SK-N-SH treated with all-trans-retinoic acid at 6 μM for 48 hours (cell line): Measurements from ENCODE around the gene SEPTIN1.

Source experiments
- ATAC-seq: fragments of 200-7000 bp; cut with Tn5 transposase; 3 replicates; pipeline ENCODE4 v1.9.1; 2020; ENCODE audit warnings: mild to moderate bottlenecking, moderate library complexity
- ARNTL ChIP-seq: fragments of 450-650 bp; formaldehyde crosslinking; IDR thresholded peaks from 2 replicates; pipeline ENCODE4 v1.5.0; 2020; ENCODE audit warnings: low read depth, mild to moderate bottlenecking, moderate library complexity, borderline replicate concordance
- BACH2 ChIP-seq: fragments of 250-450 bp; sonication (Bioruptor Pico); IDR thresholded peaks from 2 replicates; pipeline ENCODE4 v1.9.0; 2021; ENCODE audit warnings: mild to moderate bottlenecking, borderline replicate concordance
- CSDC2 ChIP-seq: fragments of 250-450 bp; sonication (Bioruptor Pico); IDR thresholded peaks from 2 replicates; pipeline ENCODE4 v1.5.0; 2020; ENCODE audit warnings: mild to moderate bottlenecking, moderate library complexity
- CSRNP3 ChIP-seq: fragments of 250-450 bp; sonication (Bioruptor Pico); IDR thresholded peaks from 2 replicates; pipeline ENCODE4 v1.5.1; 2021; ENCODE audit warnings: mild to moderate bottlenecking, moderate library complexity
- ESRRG ChIP-seq: fragments of 250-450 bp; sonication (Bioruptor Pico); IDR thresholded peaks from 2 replicates; pipeline ENCODE4 v1.6.1; 2021; ENCODE audit warnings: mild to moderate bottlenecking
- GLIS3 ChIP-seq: fragments of 250-450 bp; sonication (Bioruptor Pico); IDR thresholded peaks from 2 replicates; pipeline ENCODE4 v1.5.0; 2020; ENCODE audit warnings: mild to moderate bottlenecking, moderate library complexity
- ISL1 ChIP-seq: fragments of 250-450 bp; sonication (Bioruptor Pico); IDR thresholded peaks from 2 replicates; pipeline ENCODE4 v2.1.2; 2022; ENCODE audit warnings: mild to moderate bottlenecking, moderate library complexity
- OSR1 ChIP-seq: fragments of 250-450 bp; sonication (Bioruptor Pico); IDR thresholded peaks from 2 replicates; pipeline ENCODE4 v1.8.0; 2022; ENCODE audit warnings: moderate library complexity, mild to moderate bottlenecking, inconsistent platforms
- POU6F1 ChIP-seq: fragments of 250-450 bp; sonication (Bioruptor Pico); IDR thresholded peaks from 2 replicates; pipeline ENCODE4 v1.8.0; 2021; ENCODE audit warnings: low read depth, mild to moderate bottlenecking, moderate library complexity, borderline replicate concordance
- PPARA ChIP-seq: fragments of 250-450 bp; sonication (Bioruptor Pico); IDR thresholded peaks from 2 replicates; pipeline ENCODE4 v1.5.0; 2020; ENCODE audit warnings: mild to moderate bottlenecking, borderline replicate concordance
- RARB ChIP-seq: fragments of 250-450 bp; sonication (Bioruptor Pico); IDR thresholded peaks from 2 replicates; pipeline ENCODE4 v1.8.0; 2021; ENCODE audit warnings: mild to moderate bottlenecking, moderate library complexity
- SNAI2 ChIP-seq: fragments of 250-450 bp; sonication (Bioruptor Pico); IDR thresholded peaks from 2 replicates; pipeline ENCODE4 v1.5.0; 2020; ENCODE audit warnings: mild to moderate bottlenecking, moderate library complexity
- TCF4 ChIP-seq: fragments of 250-450 bp; sonication (Bioruptor Pico); IDR thresholded peaks from 2 replicates; pipeline ENCODE4 v1.8.0; 2021; ENCODE audit warnings: mild to moderate bottlenecking, moderate library complexity, borderline replicate concordance
- TOX ChIP-seq: fragments of 250-450 bp; sonication (Bioruptor Pico); IDR thresholded peaks from 2 replicates; pipeline ENCODE4 v1.8.0; 2021; ENCODE audit warnings: mild to moderate bottlenecking, moderate library complexity, borderline replicate concordance
- TSHZ2 ChIP-seq: fragments of 250-450 bp; sonication (Bioruptor Pico); IDR thresholded peaks from 2 replicates; pipeline ENCODE4 v1.5.0; 2020; ENCODE audit warnings: mild to moderate bottlenecking, moderate library complexity
- ZC3H10 ChIP-seq: fragments of 250-450 bp; sonication (Bioruptor Pico); IDR thresholded peaks from 2 replicates; pipeline ENCODE4 v1.5.1; 2021; ENCODE audit warnings: mild to moderate bottlenecking, moderate library complexity
- ZFP3 ChIP-seq: fragments of 250-450 bp; sonication (Bioruptor Pico); IDR thresholded peaks from 2 replicates; pipeline ENCODE4 v1.5.0; 2020; ENCODE audit warnings: mild to moderate bottlenecking, moderate library complexity
- ZFP30 ChIP-seq: fragments of 450-650 bp; formaldehyde crosslinking; IDR thresholded peaks from 2 replicates; pipeline ENCODE4 v1.5.0; 2022; ENCODE audit warnings: mild to moderate bottlenecking, moderate library complexity
- ZNF565 ChIP-seq: fragments of 450-650 bp; formaldehyde crosslinking; conservative IDR thresholded peaks from 2 replicates; pipeline ENCODE4 v1.5.0; 2020; ENCODE audit warnings: low read depth, mild to moderate bottlenecking, moderate library complexity
- ZNF70 ChIP-seq: fragments of 450-650 bp; formaldehyde crosslinking; IDR thresholded peaks from 2 replicates; pipeline ENCODE4 v1.5.0; 2020; ENCODE audit warnings: mild to moderate bottlenecking, moderate library complexity
- ZNF8 ChIP-seq: fragments of 450-650 bp; formaldehyde crosslinking; IDR thresholded peaks from 2 replicates; pipeline ENCODE4 v1.5.0; 2020; ENCODE audit warnings: mild to moderate bottlenecking, moderate library complexity
- TF ChIP-seq, protein P1 (sequence below): fragments of 250-450 bp; sonication (Bioruptor Pico); IDR thresholded peaks from 2 replicates; pipeline ENCODE4 v1.5.1; 2020; ENCODE audit warnings: low read depth, mild to moderate bottlenecking, moderate library complexity
- TF ChIP-seq, protein P2 (sequence below): fragments of 250-450 bp; sonication (Bioruptor Pico); IDR thresholded peaks from 2 replicates; pipeline ENCODE4 v1.8.0; 2020; ENCODE audit warnings: mild to moderate bottlenecking, moderate library complexity, borderline replicate concordance

SEPTIN1 gene

DNA sequence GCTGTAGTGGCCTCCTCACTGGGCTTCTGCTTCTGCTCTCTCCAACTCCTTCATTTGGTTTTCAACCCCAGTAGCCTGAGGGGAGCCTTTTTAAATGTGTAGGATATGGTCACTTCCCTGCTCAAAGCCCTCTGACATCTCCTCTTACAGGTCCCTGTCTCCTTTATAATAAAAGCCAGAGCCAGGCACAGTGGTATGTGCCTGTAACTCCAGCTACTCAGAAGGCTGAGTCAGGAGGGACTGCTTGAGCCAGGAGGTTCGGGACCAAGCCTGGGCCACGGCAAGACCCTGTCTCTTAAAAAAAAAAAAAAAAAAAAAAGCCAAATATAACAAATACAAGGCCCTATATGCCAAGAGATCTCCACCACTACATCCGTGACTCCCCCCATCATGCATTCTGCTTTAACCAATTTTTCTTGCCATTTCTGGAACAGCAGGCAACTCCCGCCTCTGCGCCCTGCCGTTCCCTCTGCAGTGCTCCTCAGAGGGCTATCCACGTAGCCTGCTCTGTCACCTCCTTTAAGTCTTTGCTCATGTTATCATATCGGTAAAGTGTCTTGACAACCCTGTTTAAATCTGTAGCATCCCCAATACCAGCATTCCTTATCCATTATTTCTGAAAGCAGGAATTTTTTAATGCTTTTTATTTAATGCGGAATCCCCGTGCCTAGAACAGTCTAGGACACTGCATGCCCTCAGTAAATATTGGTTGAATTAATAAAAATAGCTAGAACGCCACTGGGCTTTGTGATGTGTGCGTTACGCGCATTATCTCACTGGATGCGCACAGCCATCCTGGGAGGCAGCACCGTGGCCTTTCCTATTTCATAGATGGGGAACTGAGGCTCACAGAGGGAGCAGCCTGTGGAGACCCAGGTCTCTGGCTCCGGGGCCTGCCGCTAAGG, 34.5 kb upstream of the SEPTIN1 start:
- TF ChIP-seq SNAI2 (no peak), ARNTL (CRISPR knock-in tag) (no peak), ZNF70 (no peak), RARB (no peak), OSR1 (CRISPR knock-in tag) (no peak), ZNF8 (CRISPR knock-in tag) (no peak), TOX (CRISPR knock-in tag) (no peak), ZNF565 (CRISPR knock-in tag) (no peak), ISL1 (no peak), ZFP30 (CRISPR knock-in tag) (no peak), CSRNP3 (CRISPR knock-in tag) (no peak), PPARA (CRISPR knock-in tag) (no peak), POU6F1 (CRISPR knock-in tag) (no peak)
- ATAC-seq = peak; percentile 26; the same call in 2 of the 3 replicates

- no peak for ATAC-seq
- TF ChIP-seq OSR1 (CRISPR knock-in tag) (no peak), TCF4 (CRISPR knock-in tag) (no peak), GLIS3 (CRISPR knock-in tag) (no peak), ESRRG (CRISPR knock-in tag) (no peak), ARNTL (CRISPR knock-in tag) (no peak), ZFP30 (CRISPR knock-in tag) (no peak), SNAI2 (no peak), CSDC2 (CRISPR knock-in tag) (no peak), PPARA (CRISPR knock-in tag) (no peak), POU6F1 (CRISPR knock-in tag) (no peak), ISL1 (no peak), TSHZ2 (CRISPR knock-in tag) (no peak), ZC3H10 (no peak), ZNF8 (CRISPR knock-in tag) (no peak), BACH2 (CRISPR knock-in tag) (no peak), ZFP3 (no peak), ZNF70 (no peak)
- TF ChIP-seq, protein P1, sequence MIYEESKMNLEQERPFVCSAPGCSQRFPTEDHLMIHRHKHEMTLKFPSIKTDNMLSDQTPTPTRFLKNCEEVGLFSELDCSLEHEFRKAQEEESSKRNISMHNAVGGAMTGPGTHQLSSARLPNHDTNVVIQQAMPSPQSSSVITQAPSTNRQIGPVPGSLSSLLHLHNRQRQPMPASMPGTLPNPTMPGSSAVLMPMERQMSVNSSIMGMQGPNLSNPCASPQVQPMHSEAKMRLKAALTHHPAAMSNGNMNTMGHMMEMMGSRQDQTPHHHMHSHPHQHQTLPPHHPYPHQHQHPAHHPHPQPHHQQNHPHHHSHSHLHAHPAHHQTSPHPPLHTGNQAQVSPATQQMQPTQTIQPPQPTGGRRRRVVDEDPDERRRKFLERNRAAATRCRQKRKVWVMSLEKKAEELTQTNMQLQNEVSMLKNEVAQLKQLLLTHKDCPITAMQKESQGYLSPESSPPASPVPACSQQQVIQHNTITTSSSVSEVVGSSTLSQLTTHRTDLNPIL (CRISPR knock-in tag) = no peak
- TF ChIP-seq, protein P2, sequence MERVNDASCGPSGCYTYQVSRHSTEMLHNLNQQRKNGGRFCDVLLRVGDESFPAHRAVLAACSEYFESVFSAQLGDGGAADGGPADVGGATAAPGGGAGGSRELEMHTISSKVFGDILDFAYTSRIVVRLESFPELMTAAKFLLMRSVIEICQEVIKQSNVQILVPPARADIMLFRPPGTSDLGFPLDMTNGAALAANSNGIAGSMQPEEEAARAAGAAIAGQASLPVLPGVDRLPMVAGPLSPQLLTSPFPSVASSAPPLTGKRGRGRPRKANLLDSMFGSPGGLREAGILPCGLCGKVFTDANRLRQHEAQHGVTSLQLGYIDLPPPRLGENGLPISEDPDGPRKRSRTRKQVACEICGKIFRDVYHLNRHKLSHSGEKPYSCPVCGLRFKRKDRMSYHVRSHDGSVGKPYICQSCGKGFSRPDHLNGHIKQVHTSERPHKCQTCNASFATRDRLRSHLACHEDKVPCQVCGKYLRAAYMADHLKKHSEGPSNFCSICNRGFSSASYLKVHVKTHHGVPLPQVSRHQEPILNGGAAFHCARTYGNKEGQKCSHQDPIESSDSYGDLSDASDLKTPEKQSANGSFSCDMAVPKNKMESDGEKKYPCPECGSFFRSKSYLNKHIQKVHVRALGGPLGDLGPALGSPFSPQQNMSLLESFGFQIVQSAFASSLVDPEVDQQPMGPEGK (CRISPR knock-in tag) = no peak
These were observed 33.8 kb upstream of the SEPTIN1 start for GRCh38 chr16:30416047-30416603.
